NK-92 (cell line): Measurements from ENCODE around the gene SLC47A2.
"Not testable (repeated sequence)": the region's sequence is repeated elsewhere in the genome, so short reads cannot be mapped to it uniquely, and the experiment has no call there.

Source experiments
- DNase-seq: peaks from one replicate; lab custom pipeline; 2025; ENCODE audit not compliant: unreplicated experiment; lab: John Stamatoyannopoulos, UW

SLC47A2 gene

GRCh38 chr17:19708431-19709175 is 7.8 kb downstream of the SLC47A2 start:
- DNase-seq = no peak

- no peak for DNase-seq
Observed at GRCh38 chr17:19707728-19708221, 8.6 kb downstream of the SLC47A2 start.

GRCh38 chr17:19706791-19707727 is 9.3 kb downstream of the SLC47A2 start:
- DNase-seq = no peak

- no peak for DNase-seq
Observed at GRCh38 chr17:19705771-19706770, 10.3 kb downstream of the SLC47A2 start.

- DNase-seq = no peak
Observed at GRCh38 chr17:19705201-19705600, 11.2 kb downstream of the SLC47A2 start.

GRCh38 chr17:19703828-19704613 is 12.4 kb downstream of the SLC47A2 start:
- no peak for DNase-seq

- no peak for DNase-seq
Observed at GRCh38 chr17:19703106-19703827, 13.1 kb downstream of the SLC47A2 start.

- no peak for DNase-seq
Observed at GRCh38 chr17:19702217-19702641, 14.2 kb downstream of the SLC47A2 start.

GRCh38 chr17:19686400-19687090 is 29.8 kb downstream of the SLC47A2 start:
- DNase-seq = no peak

GRCh38 chr17:19684909-19685580 is 31.3 kb downstream of the SLC47A2 start:
- not testable (repeated sequence) for DNase-seq

- DNase-seq = no peak
Observed at GRCh38 chr17:19683117-19683516, 33.3 kb downstream of the SLC47A2 start.

GRCh38 chr17:19678581-19679453 is 37.6 kb downstream of the SLC47A2 start:
- no peak for DNase-seq

- DNase-seq = no peak
Observed at GRCh38 chr17:19677736-19678379, 38.5 kb downstream of the SLC47A2 start.

GRCh38 chr17:19676896-19677295 is 39.5 kb downstream of the SLC47A2 start:
- DNase-seq = no peak

- no peak for DNase-seq
Observed at GRCh38 chr17:19673623-19674022, 42.8 kb downstream of the SLC47A2 start.

GRCh38 chr17:19672009-19672750 is 44.2 kb downstream of the SLC47A2 start:
- no peak for DNase-seq
